ENCODE measurements around the gene STAC3. TPM values are rescaled to one million over a fixed set of nuclear protein-coding genes. Genes with fewer than 3 reads are reported as not detected.

The STAC3 gene
- total and polyA plus RNA-seq, 9 of the 15 experiments (the other 6 are each of a cell fraction or from before 2014, with no cell fraction given), result 0.45 to 6.4 (median 3.3) TPM

DNA sequence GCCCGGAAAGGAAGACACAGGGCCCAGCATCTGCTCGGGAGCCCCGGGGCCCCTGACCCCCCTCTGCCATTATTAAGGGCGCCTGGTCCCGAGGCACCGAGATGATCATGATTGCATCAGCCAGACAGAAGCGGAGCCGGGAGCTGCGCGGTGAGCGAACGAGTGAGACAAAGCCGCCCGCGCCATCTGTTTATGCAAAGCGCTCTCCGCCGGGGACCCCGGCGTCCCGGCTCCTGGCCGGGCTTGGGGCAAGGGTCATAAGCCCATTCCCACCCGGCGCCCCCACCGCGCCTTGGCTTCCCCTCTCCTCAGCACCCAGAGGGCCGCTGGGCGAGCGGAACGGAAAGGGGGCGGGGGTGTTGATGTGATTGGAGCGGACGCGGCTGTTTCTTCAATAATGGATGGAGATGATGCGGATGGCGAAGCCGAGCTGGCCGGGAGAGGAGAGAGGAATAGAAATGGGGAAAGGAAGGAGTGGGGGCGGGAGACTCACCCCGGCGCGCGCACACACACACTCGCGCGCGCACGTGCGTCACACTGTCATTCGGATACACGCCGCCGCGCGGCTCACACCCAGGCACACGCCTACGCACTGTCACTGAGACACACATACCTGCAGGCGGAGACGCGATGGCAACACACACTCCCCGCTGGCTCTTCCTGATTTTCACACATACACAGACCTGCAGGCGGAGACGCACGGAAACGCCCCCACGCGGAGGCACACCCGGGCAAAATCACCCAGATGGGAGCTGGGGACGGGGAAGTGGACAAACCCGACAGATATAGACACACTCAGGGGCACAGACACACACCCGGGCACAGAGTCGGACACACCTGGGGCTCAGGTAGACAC is 10.7 kb downstream of the STAC3 start (continued):
- TF ChIP-seq, protein P1, sequence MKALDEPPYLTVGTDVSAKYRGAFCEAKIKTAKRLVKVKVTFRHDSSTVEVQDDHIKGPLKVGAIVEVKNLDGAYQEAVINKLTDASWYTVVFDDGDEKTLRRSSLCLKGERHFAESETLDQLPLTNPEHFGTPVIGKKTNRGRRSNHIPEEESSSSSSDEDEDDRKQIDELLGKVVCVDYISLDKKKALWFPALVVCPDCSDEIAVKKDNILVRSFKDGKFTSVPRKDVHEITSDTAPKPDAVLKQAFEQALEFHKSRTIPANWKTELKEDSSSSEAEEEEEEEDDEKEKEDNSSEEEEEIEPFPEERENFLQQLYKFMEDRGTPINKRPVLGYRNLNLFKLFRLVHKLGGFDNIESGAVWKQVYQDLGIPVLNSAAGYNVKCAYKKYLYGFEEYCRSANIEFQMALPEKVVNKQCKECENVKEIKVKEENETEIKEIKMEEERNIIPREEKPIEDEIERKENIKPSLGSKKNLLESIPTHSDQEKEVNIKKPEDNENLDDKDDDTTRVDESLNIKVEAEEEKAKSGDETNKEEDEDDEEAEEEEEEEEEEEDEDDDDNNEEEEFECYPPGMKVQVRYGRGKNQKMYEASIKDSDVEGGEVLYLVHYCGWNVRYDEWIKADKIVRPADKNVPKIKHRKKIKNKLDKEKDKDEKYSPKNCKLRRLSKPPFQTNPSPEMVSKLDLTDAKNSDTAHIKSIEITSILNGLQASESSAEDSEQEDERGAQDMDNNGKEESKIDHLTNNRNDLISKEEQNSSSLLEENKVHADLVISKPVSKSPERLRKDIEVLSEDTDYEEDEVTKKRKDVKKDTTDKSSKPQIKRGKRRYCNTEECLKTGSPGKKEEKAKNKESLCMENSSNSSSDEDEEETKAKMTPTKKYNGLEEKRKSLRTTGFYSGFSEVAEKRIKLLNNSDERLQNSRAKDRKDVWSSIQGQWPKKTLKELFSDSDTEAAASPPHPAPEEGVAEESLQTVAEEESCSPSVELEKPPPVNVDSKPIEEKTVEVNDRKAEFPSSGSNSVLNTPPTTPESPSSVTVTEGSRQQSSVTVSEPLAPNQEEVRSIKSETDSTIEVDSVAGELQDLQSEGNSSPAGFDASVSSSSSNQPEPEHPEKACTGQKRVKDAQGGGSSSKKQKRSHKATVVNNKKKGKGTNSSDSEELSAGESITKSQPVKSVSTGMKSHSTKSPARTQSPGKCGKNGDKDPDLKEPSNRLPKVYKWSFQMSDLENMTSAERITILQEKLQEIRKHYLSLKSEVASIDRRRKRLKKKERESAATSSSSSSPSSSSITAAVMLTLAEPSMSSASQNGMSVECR (CRISPR knock-in tag; IDR thresholded peaks at IDR 0.05), result no peak
- TF ChIP-seq MAFG (tag; conservative IDR thresholded peaks at IDR 0.05) (no peak), CEBPG (CRISPR knock-in tag; IDR thresholded peaks at IDR 0.05) (peak; percentile 95), CEBPG (tag; conservative IDR thresholded peaks at IDR 0.05 in 1 of 2, IDR thresholded peaks at IDR 0.05 in 1 of 2) (peak; percentile 90 to 94), SREBF1 (IDR thresholded peaks at IDR 0.05; ENCODE audit: borderline replicate concordance, low read depth, low read length) (no peak), RBM34 (IDR thresholded peaks at IDR 0.05; ENCODE audit: borderline replicate concordance, insufficient read depth, low read length) (no peak), RBFOX2 (IDR thresholded peaks at IDR 0.05; ENCODE audit: low read depth, low read length) (peak; percentile 88), ZFP30 (CRISPR knock-in tag; IDR thresholded peaks at IDR 0.05; ENCODE audit: borderline replicate concordance) (no peak)
